Measurements from ENCODE around the gene TLE2. TPM values are rescaled to one million over a fixed set of nuclear protein-coding genes. Genes with fewer than 3 reads are reported as not detected.
A peak's percentile ranks its signal among the peaks of the same experiment; 100 is the strongest.

The TLE2 gene
- total RNA-seq, 1 donor from 2014 or later = 0.53 TPM

DNA sequence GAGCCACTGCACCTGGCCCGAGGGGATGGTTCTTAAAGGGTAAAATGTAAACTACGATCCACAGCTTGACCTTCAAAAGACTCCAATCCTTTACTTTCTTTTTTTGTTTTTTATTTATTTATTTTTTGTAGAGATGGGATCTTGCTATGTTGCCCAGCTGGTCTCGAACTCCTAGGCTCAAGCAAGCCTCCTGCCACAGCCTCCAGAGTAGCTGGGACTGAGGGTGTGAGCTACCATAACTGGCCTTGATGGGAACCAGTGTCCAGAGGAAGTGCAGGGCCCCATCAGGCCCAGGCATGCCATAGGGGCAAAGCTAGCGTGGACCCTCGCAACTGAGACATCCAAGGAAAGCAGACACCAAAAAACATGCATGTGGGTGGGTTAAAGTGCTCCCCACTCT, 66.0 kb downstream of the TLE2 start:
- DNase-seq (ENCODE audit: low read depth) (no peak), FAIRE-seq (no peak)
- H3K4me3 ChIP-seq (ENCODE audit: low read depth, low read length) = no peak overlapping the region
- no peaks in the 10 kb centered on the region for H3K36me3 ChIP-seq (ENCODE audit: control insufficient read depth, insufficient read depth, low read length)
- no peaks in the 10 kb centered on the region for H3K27me3 ChIP-seq (ENCODE audit: control insufficient read depth, insufficient read depth, low read length)
- TF ChIP-seq, protein P1, sequence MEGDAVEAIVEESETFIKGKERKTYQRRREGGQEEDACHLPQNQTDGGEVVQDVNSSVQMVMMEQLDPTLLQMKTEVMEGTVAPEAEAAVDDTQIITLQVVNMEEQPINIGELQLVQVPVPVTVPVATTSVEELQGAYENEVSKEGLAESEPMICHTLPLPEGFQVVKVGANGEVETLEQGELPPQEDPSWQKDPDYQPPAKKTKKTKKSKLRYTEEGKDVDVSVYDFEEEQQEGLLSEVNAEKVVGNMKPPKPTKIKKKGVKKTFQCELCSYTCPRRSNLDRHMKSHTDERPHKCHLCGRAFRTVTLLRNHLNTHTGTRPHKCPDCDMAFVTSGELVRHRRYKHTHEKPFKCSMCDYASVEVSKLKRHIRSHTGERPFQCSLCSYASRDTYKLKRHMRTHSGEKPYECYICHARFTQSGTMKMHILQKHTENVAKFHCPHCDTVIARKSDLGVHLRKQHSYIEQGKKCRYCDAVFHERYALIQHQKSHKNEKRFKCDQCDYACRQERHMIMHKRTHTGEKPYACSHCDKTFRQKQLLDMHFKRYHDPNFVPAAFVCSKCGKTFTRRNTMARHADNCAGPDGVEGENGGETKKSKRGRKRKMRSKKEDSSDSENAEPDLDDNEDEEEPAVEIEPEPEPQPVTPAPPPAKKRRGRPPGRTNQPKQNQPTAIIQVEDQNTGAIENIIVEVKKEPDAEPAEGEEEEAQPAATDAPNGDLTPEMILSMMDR (IDR thresholded peaks at IDR 0.05; ENCODE audit: insufficient read depth, low read length, severe bottlenecking) = no peak

DNA sequence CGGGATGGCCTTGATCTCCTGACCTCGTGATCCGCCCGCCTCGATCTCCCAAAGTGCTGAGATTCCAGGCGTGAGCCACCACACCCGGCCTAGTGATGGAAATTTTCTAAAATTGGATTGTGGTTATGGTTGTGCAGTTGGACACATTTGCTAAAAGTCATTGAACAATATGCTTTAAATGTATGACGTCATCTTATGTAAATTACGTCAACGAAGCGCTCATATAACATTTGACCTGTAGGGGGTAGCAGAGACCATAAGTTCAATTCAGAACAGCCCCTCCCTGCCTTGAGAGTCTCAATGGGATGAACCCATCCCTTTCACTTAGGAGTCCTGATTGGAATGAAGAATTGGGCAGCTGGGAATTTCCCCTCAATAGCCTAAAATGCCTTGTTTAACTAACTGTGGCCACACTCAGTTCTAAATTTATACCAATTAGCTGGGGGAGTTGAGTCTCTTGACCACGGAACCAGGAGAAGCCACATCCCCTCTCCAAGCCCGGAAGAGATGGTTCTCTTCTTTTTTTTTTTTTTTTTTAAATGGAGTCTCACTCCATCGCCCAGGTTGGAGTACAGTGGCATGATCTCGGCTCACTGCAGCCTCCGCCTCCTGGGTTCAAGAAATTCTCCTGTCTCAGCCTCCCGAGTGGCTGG, 66.9 kb downstream of the TLE2 start:
- TF ChIP-seq, protein P1 (IDR thresholded peaks at IDR 0.05; ENCODE audit: insufficient read depth, low read length, severe bottlenecking) = peak; percentile 49
- Histone ChIP-seq H3K27me3 (ENCODE audit: control insufficient read depth, insufficient read depth, low read length) (no peaks in the 10 kb centered on the region), H3K36me3 (ENCODE audit: control insufficient read depth, insufficient read depth, low read length) (no peaks in the 10 kb centered on the region), H3K4me3 (ENCODE audit: low read depth, low read length) (no peak overlapping the region)
- peak; percentile 75 for DNase-seq (ENCODE audit: low read depth)
- FAIRE-seq = no peak

DNA sequence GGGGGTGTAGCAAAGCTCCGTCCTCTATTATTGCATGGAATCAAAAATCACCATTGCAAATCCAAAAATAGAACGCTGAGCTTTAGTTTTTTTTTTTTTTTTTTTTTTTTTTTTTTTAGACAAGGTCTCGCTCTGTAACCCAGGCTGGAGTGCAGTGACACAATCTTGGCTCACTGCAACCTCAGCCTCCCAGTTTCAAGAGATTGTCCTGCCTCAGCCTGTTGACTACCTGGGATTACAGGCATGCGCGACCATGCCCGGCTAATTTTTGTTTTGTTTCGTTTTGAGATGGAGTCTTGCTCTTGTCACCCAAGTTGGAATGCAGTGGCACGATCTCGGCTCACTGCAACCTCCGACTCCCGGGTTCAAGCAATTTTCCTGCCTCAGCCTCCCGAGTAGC, 69.0 kb downstream of the TLE2 start:
- H3K27me3 ChIP-seq (ENCODE audit: control insufficient read depth, insufficient read depth, low read length) = no peaks in the 10 kb centered on the region
- no peaks in the 10 kb centered on the region for H3K36me3 ChIP-seq (ENCODE audit: control insufficient read depth, insufficient read depth, low read length)
- TF ChIP-seq, protein P1 (IDR thresholded peaks at IDR 0.05; ENCODE audit: insufficient read depth, low read length, severe bottlenecking) = no peak
- DNase-seq (ENCODE audit: low read depth) (no peak), FAIRE-seq (no peak)
- no peak overlapping the region for H3K4me3 ChIP-seq (ENCODE audit: low read depth, low read length)

GRCh38 chr19:2957160-2957559, 71.9 kb downstream of the TLE2 start:
- TF ChIP-seq, protein P1 (IDR thresholded peaks at IDR 0.05; ENCODE audit: insufficient read depth, low read length, severe bottlenecking) = no peak
- no peaks in the 10 kb centered on the region for H3K27me3 ChIP-seq (ENCODE audit: control insufficient read depth, insufficient read depth, low read length)
- no peak for DNase-seq (ENCODE audit: low read depth)
- FAIRE-seq = no peak
- no peaks in the 10 kb centered on the region for H3K36me3 ChIP-seq (ENCODE audit: control insufficient read depth, insufficient read depth, low read length)
- H3K4me3 ChIP-seq (ENCODE audit: low read depth, low read length) = no peak overlapping the region

GRCh38 chr19:2952953-2953481, 76.1 kb downstream of the TLE2 start:
- H3K27me3 ChIP-seq (ENCODE audit: control insufficient read depth, insufficient read depth, low read length) = no peaks in the 10 kb centered on the region
- peak overlapping the region; percentile 18 for H3K4me3 ChIP-seq (ENCODE audit: low read depth, low read length)
- DNase-seq (ENCODE audit: low read depth) (peak; percentile 91), FAIRE-seq (no peak)
- H3K36me3 ChIP-seq (ENCODE audit: control insufficient read depth, insufficient read depth, low read length) = peaks cover 1% of the 10 kb centered on the region
- TF ChIP-seq, protein P1 (IDR thresholded peaks at IDR 0.05; ENCODE audit: insufficient read depth, low read length, severe bottlenecking) = peak; percentile 43

All from bronchial epithelial cell (primary cell).